Spleen (tissue), 11 donors: Measurements from ENCODE around the gene MAP4K3. TPM values are rescaled to one million over a fixed set of nuclear protein-coding genes. Genes with fewer than 3 reads are reported as not detected.

Experiments used
- DNase-seq: peaks from one replicate; pipeline ENCODE4 v3.0.0-alpha.2; 2020
- H3K27ac ChIP-seq, 8 donors: fragments of 200-600 bp; sonication (generic) in 7 of 8; 1 replicate in 4 of 8; 2 replicates in 4 of 8; pipeline versions ENCODE4 v1.5.0 to v1.8.0; 2016 to 2021; ENCODE audit warnings: inconsistent platforms in 4 of 8, mild to moderate bottlenecking in 4 of 8, moderate library complexity in 1 of 8
- H3K27me3 ChIP-seq, 7 donors: fragments of 200-600 bp; sonication (generic) in 6 of 7; replicated peaks in 1 of 7; 1 replicate in 4 of 7; 2 replicates in 3 of 7; pipeline versions ENCODE4 v1.5.0 to v1.8.0; 2016 to 2021; ENCODE audit warnings: inconsistent platforms in 3 of 7, mild to moderate bottlenecking in 1 of 7
- H3K36me3 ChIP-seq, 6 donors: fragments of 200-600 bp; sonication (generic) in 5 of 6; 1 replicate in 4 of 6; 2 replicates in 2 of 6; pipeline versions ENCODE4 v1.5.0 to v1.8.0; 2016 to 2021; ENCODE audit warnings: inconsistent platforms in 2 of 6
- H3K4me1 ChIP-seq, 6 donors: fragments of 200-600 bp; sonication (generic) in 5 of 6; 1 replicate in 3 of 6; 2 replicates in 3 of 6; pipeline versions ENCODE4 v1.5.0 to v1.8.0; 2016 to 2021; ENCODE audit warnings: inconsistent platforms in 3 of 6
- H3K4me3 ChIP-seq, 8 donors: fragments of 200-600 bp; sonication (generic) in 7 of 8; 1 replicate in 4 of 8; 2 replicates in 4 of 8; pipeline versions ENCODE4 v1.5.0 to v1.8.0; 2016 to 2021; ENCODE audit warnings: inconsistent platforms in 4 of 8, mild to moderate bottlenecking in 4 of 8, moderate library complexity in 2 of 8
- H3K9me3 ChIP-seq, 8 donors: fragments of 200-600 bp; sonication (generic) in 7 of 8; 1 replicate in 4 of 8; 2 replicates in 4 of 8; pipeline versions ENCODE4 v1.5.0 to v1.8.0; 2016 to 2021; ENCODE audit warnings: inconsistent platforms in 4 of 8
- POLR2A ChIP-seq, 3 donors: fragments of 450-650 bp; IDR thresholded peaks; one replicate each; pipeline ENCODE4 v1.5.1; 2017; ENCODE audit warnings: antibody characterized with exemption in 3 of 3, mild to moderate bottlenecking in 1 of 3
- POLR2AphosphoS5 ChIP-seq, 3 donors: sonication (generic); formaldehyde crosslinking; IDR thresholded peaks; one replicate each; pipeline ENCODE4 v1.5.1; 2017; ENCODE audit warnings: antibody characterized with exemption in 3 of 3
- WGBS, 5 donors: extraction: QIAGEN DNeasy Blood & Tissue Kit in 3 of 5; methylation state at CpG; one replicate each; pipeline versions ENCODE4 v1.1.5 to v1.1.7; 2013 to 2018; 5-methylcytosine and 5-hydroxymethylcytosine counted together
- intact Hi-C: fragments of 100-400 bp; cut with DNase I; formaldehyde crosslinking; loops from one replicate; pipeline ENCODE4 v1.15.0; 2023; ENCODE audit warnings: low total_unique reads
- polyA plus RNA-seq, 3 donors: library from polyadenylated mRNA; stranded (reverse); fragments of 200-250 nt; gene quantifications; one replicate each; pipeline ENCODE4 v1.2.1, GENCODE V29; 2013
- total RNA-seq, 7 donors: library from RNA; depleted of rRNA in 3 of 7; stranded (reverse); fragments of >200 nt in 3 of 7; fragmentation: NEBNext Ultra II Directional in 4 of 7; extraction: Animal tissue kit (Norgen Biotek cat#: 25700) in 4 of 7; gene quantifications; one replicate each; pipeline versions ENCODE4 v1.1.0 to v1.2.1, GENCODE V29; 2016 to 2021
- TF ChIP-seq, protein P1 (sequence below), 11 experiments: fragments of 200-600 bp in 7 of 11; fragments of 450-650 bp in 4 of 11; sonication (generic) in 4 of 11; IDR thresholded peaks in 8 of 11; conservative IDR thresholded peaks in 3 of 11; 1 replicate in 7 of 11; 2 replicates in 4 of 11; pipeline versions ENCODE4 v1.4.0 to v1.8.0; 2016 to 2021; ENCODE audit warnings: antibody characterized with exemption in 11 of 11, inconsistent platforms in 4 of 11, mild to moderate bottlenecking in 1 of 11
- donor health status: healthy with polysubstance abuse.
- donor health status: DM: no; HTN: no; CAD: no; lungs with moderate emphysema.
- donor health status: DM: no; HTN: no; CAD: no.
- donor health status: Bipolar disorder and iron deficiency.
- donor health status: healthy.
- donor health status: DM: no; HTN: no; CAD: no.
- donor health status: DM: yes; HTN: yes; CAD: no.

Gene MAP4K3
- total and polyA plus RNA-seq, 10 donors = 5.8 to 49.5 (median 32.6) TPM

DNA sequence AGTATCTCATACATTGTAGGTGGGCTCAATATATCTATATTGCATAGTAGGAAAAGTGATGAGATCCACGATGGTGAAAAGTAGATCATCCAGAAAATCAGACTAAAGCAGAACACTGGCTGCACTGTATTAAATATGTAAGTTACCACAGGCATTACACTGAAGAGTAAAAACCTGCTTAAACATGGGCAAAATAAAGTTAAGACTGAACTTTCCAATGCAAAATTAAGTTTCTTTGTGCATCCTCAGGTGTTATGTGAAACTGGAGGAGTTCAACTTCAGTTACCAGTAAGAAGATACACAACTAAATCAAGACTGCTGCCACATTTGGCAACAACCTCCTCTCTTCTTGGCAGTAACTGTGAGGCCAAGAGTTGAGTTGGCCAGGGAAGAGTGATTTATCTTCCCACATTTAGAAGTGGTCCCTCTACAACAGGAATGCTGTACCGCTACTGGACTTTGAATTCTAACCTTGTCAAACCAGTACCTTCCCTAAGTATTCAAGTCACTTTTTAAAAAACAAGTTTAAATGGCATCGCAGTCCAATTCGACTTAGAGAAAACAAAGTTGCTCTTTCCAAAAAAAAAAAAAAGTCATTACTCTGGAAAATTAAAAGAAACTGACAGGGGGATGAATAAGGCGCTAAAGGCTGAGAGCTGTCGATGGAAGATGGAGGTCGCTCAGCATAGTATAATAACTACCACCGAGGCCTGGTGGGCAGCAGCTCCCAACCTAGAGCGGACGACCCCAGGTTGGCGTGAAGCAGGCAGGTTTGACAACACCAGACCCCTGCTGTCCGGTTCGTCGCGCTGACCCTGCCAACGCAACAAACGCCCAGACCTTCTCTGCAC, 1.1 kb downstream of the MAP4K3 start:
- no peak for DNase-seq
- H3K36me3 ChIP-seq = no peaks in the 10 kb centered on the region
- H3K4me1 ChIP-seq = peaks cover 20 to 76% (median 46%) of the 10 kb centered on the region in 6 donors
- intact Hi-C loops = no loop called here
- no peaks in the 10 kb centered on the region for H3K9me3 ChIP-seq
- H3K4me3 ChIP-seq = peak overlapping the region; percentile 72 to 89 (median 82)
- TF ChIP-seq, protein P1, sequence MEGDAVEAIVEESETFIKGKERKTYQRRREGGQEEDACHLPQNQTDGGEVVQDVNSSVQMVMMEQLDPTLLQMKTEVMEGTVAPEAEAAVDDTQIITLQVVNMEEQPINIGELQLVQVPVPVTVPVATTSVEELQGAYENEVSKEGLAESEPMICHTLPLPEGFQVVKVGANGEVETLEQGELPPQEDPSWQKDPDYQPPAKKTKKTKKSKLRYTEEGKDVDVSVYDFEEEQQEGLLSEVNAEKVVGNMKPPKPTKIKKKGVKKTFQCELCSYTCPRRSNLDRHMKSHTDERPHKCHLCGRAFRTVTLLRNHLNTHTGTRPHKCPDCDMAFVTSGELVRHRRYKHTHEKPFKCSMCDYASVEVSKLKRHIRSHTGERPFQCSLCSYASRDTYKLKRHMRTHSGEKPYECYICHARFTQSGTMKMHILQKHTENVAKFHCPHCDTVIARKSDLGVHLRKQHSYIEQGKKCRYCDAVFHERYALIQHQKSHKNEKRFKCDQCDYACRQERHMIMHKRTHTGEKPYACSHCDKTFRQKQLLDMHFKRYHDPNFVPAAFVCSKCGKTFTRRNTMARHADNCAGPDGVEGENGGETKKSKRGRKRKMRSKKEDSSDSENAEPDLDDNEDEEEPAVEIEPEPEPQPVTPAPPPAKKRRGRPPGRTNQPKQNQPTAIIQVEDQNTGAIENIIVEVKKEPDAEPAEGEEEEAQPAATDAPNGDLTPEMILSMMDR (IDR thresholded peaks at IDR 0.05 in 8 of 11, conservative IDR thresholded peaks at IDR 0.05 in 3 of 11) = no peak
- TF ChIP-seq POLR2AphosphoS5 (IDR thresholded peaks at IDR 0.05) (no peak), POLR2A (IDR thresholded peaks at IDR 0.05) (no peak)
- peak overlapping the region; percentile 83 to 95 (median 92) for H3K27ac ChIP-seq
- no peaks in the 10 kb centered on the region for H3K27me3 ChIP-seq
- WGBS, 5 donors = 8 to 15% (median 10%) methylated on average over 17 of the region's 17 CpGs

GRCh38 chr2:39435234-39435633, 1.9 kb downstream of the MAP4K3 start:
- intact Hi-C loops = no loop called here
- Histone ChIP-seq H3K27me3 (no peaks in the 10 kb centered on the region), H3K4me1 (peaks cover 20 to 83% (median 48%) of the 10 kb centered on the region in 6 donors), H3K36me3 (no peaks in the 10 kb centered on the region), H3K9me3 (no peaks in the 10 kb centered on the region), H3K27ac (peak overlapping the region in 5 of 8 donors; percentile 92 to 95 (median 93)), H3K4me3 (peak overlapping the region in 7 of 8 donors; percentile 12 to 89 (median 83))
- TF ChIP-seq POLR2AphosphoS5 (IDR thresholded peaks at IDR 0.05) (no peak), POLR2A (IDR thresholded peaks at IDR 0.05) (no peak)
- TF ChIP-seq, protein P1 (IDR thresholded peaks at IDR 0.05 in 8 of 11, conservative IDR thresholded peaks at IDR 0.05 in 3 of 11) = no peak
- WGBS, 5 donors = 62 to 74% (median 66%) methylated on average over 8 of the region's 8 CpGs
- DNase-seq = no peak

- intact Hi-C loops = no loop called here
- peaks cover 20 to 86% (median 48%) of the 10 kb centered on the region in 6 donors for H3K4me1 ChIP-seq
- DNase-seq = no peak
- peak overlapping the region in 3 of 8 donors; percentile 81 to 89 (median 88) for H3K4me3 ChIP-seq
- no peaks in the 10 kb centered on the region for H3K36me3 ChIP-seq
- TF ChIP-seq POLR2AphosphoS5 (IDR thresholded peaks at IDR 0.05) (no peak), POLR2A (IDR thresholded peaks at IDR 0.05) (no peak)
- TF ChIP-seq, protein P1 (IDR thresholded peaks at IDR 0.05 in 8 of 11, conservative IDR thresholded peaks at IDR 0.05 in 3 of 11) = no peak
- 63 to 86% (median 79%) methylated on average over 1 of the region's 1 CpG for WGBS, 5 donors
- H3K27ac ChIP-seq = peak overlapping the region in 1 of 8 donors; percentile 5
- H3K27me3 ChIP-seq = no peaks in the 10 kb centered on the region
- no peaks in the 10 kb centered on the region for H3K9me3 ChIP-seq
Measured at GRCh38 chr2:39434233-39434897, 2.7 kb downstream of the MAP4K3 start.
